ENCODE results near the gene OTUD5.

DNA sequence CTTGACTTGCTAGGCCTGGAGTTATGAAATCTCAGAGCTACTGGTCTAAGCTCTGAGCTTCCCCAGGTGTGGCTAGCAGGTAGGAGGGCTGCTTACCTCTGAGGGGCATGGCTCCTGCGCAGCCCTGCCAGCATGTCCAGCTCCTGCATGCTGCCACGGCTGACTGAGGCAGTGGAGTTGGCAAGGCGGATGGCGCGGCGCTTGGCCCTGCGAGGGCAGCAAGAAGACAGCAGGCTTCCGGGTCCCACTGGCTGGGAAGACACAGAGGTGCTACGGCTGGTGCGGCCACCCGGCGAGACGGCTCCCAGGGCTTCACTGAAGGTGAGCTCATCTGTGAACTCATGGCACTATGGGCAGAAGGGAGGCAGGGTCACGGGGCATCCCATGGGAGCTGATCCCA, 8.6 kb upstream of the OTUD5 start:
- TF ChIP-seq, protein P1, sequence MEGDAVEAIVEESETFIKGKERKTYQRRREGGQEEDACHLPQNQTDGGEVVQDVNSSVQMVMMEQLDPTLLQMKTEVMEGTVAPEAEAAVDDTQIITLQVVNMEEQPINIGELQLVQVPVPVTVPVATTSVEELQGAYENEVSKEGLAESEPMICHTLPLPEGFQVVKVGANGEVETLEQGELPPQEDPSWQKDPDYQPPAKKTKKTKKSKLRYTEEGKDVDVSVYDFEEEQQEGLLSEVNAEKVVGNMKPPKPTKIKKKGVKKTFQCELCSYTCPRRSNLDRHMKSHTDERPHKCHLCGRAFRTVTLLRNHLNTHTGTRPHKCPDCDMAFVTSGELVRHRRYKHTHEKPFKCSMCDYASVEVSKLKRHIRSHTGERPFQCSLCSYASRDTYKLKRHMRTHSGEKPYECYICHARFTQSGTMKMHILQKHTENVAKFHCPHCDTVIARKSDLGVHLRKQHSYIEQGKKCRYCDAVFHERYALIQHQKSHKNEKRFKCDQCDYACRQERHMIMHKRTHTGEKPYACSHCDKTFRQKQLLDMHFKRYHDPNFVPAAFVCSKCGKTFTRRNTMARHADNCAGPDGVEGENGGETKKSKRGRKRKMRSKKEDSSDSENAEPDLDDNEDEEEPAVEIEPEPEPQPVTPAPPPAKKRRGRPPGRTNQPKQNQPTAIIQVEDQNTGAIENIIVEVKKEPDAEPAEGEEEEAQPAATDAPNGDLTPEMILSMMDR (IDR thresholded peaks at IDR 0.05; ENCODE audit: insufficient read depth, low read length), result no peak
- TF ChIP-seq POLR2AphosphoS5 (IDR thresholded peaks at IDR 0.05; ENCODE audit: low read depth), result no peak
- no peak for TF ChIP-seq SPI1 (IDR thresholded peaks at IDR 0.05; ENCODE audit: borderline replicate concordance, low read depth)
